HepG2 (cell line): Measurements from ENCODE around the gene NME4. TPM values are rescaled to one million over a fixed set of nuclear protein-coding genes. Genes with fewer than 3 reads are reported as not detected.
A peak's percentile ranks its signal among the peaks of the same experiment; 100 is the strongest.

ENCODE experiments used
- CTCF ChIP-seq: sonication (generic); formaldehyde crosslinking; IDR thresholded peaks from 2 replicates; pipeline ENCODE4 v1.5.0; 2020; ENCODE audit warnings: mild to moderate bottlenecking, missing genetic modification reagents, moderate library complexity
- DMAP1 ChIP-seq: IDR thresholded peaks from 2 replicates; pipeline ENCODE4 v1.6.1; 2016
- ETV5 ChIP-seq: IDR thresholded peaks from 2 replicates; pipeline ENCODE4 v1.6.1; 2018; ENCODE audit warnings: missing biosample characterization, missing genetic modification reagents, inconsistent platforms, borderline replicate concordance
- GPN1 ChIP-seq: sonication (generic); formaldehyde crosslinking; IDR thresholded peaks from 2 replicates; pipeline ENCODE4 v1.5.1; 2020; ENCODE audit warnings: missing genetic modification reagents, borderline replicate concordance
- GZF1 ChIP-seq: sonication (generic); formaldehyde crosslinking; IDR thresholded peaks from 2 replicates; pipeline ENCODE4 v1.5.1; 2020; ENCODE audit warnings: mild to moderate bottlenecking, missing genetic modification reagents
- HNRNPL ChIP-seq: fragments of 200-400 bp; formaldehyde crosslinking; IDR thresholded peaks from 2 replicates; pipeline ENCODE4 v1.6.1; 2017; ENCODE audit warnings: mild to moderate bottlenecking, low read depth, low read length
- MXD4 ChIP-seq: IDR thresholded peaks from 2 replicates; pipeline ENCODE4 v1.6.1; 2016; ENCODE audit warnings: mild to moderate bottlenecking, missing biosample characterization, missing genetic modification reagents
- NR1H2 ChIP-seq: sonication (generic); formaldehyde crosslinking; IDR thresholded peaks from 2 replicates; pipeline ENCODE4 v1.8.1; 2022; ENCODE audit warnings: low read depth, missing genetic modification reagents, borderline replicate concordance
- PHF8 ChIP-seq: sonication (generic); formaldehyde crosslinking; IDR thresholded peaks from 2 replicates; pipeline ENCODE4 v1.5.0; 2020; ENCODE audit warnings: missing genetic modification reagents
- PITX1 ChIP-seq: sonication (generic); formaldehyde crosslinking; IDR thresholded peaks from 2 replicates; pipeline ENCODE4 v1.5.1; 2020; ENCODE audit warnings: mild to moderate bottlenecking, missing genetic modification reagents
- RARG ChIP-seq: sonication (generic); formaldehyde crosslinking; IDR thresholded peaks from 2 replicates; pipeline ENCODE4 v1.4.0; 2020; ENCODE audit warnings: low read depth, mild to moderate bottlenecking, missing genetic modification reagents
- SIN3A ChIP-seq: IDR thresholded peaks from 2 replicates; pipeline ENCODE4 v1.6.1; 2011; ENCODE audit warnings: low read depth, mild to moderate bottlenecking, control low read depth, low read length, borderline replicate concordance
- TFE3 ChIP-seq: IDR thresholded peaks from 2 replicates; pipeline ENCODE4 v1.6.1; 2016
- THAP11 ChIP-seq: IDR thresholded peaks from 2 replicates; pipeline ENCODE4 v1.6.1; 2016; ENCODE audit warnings: missing biosample characterization, missing genetic modification reagents
- ZFP82 ChIP-seq: sonication (generic); formaldehyde crosslinking; IDR thresholded peaks from 2 replicates; pipeline ENCODE4 v1.5.1; 2020; ENCODE audit warnings: mild to moderate bottlenecking, missing genetic modification reagents, borderline replicate concordance
- ZNF616 ChIP-seq: sonication (generic); formaldehyde crosslinking; IDR thresholded peaks from 2 replicates; pipeline ENCODE4 v1.5.0; 2020; ENCODE audit warnings: low read depth, mild to moderate bottlenecking, missing genetic modification reagents
- ZNF772 ChIP-seq: sonication (generic); formaldehyde crosslinking; IDR thresholded peaks from 2 replicates; pipeline ENCODE4 v1.5.0; 2020; ENCODE audit warnings: mild to moderate bottlenecking, missing genetic modification reagents
- ZNF83 ChIP-seq: sonication (generic); formaldehyde crosslinking; IDR thresholded peaks from 2 replicates; pipeline ENCODE4 v1.4.0; 2020; ENCODE audit warnings: missing genetic modification reagents, mild to moderate bottlenecking, borderline replicate concordance
- polyA plus RNA-seq, 8 experiments: library from polyadenylated mRNA; depleted of rRNA in 3 of 8; stranded (reverse) in 7 of 8; unstranded in 1 of 8; fragments of >200 nt; fragmentation: Illumina TruSeq in 4 of 8; extraction: Trizol in 4 of 8; gene quantifications; 2 replicates each; pipeline versions ENCODE4 v1.2.1 to v1.2.3, GENCODE V29; 2011 to 2016; ENCODE audit warnings: low read depth in 4 of 8, missing spikeins in 1 of 8, mixed read lengths in 1 of 8; ENCODE audit not compliant: insufficient read depth in 1 of 8
- total RNA-seq, 5 experiments: library from RNA; depleted of rRNA; stranded (reverse); fragments of >200 nt; fragmentation: Illumina TruSeq; extraction: Trizol; gene quantifications; 2 replicates each; pipeline ENCODE4 v1.2.3, GENCODE V29; 2016; ENCODE audit warnings: low read depth in 1 of 5
- TF ChIP-seq, protein P1 (sequence below): sonication (generic); formaldehyde crosslinking; IDR thresholded peaks from 2 replicates; pipeline ENCODE4 v1.4.0; 2020; ENCODE audit warnings: missing genetic modification reagents, borderline replicate concordance
- TF ChIP-seq, protein P2 (sequence below): sonication (generic); formaldehyde crosslinking; IDR thresholded peaks from 2 replicates; pipeline ENCODE4 v1.4.0; 2020; ENCODE audit warnings: mild to moderate bottlenecking, missing genetic modification reagents

The NME4 gene
- total and polyA plus RNA-seq, 2 of the 13 experiments (the other 11 are each of a cell fraction or from before 2014, with no cell fraction given), result 121 to 263 TPM

DNA sequence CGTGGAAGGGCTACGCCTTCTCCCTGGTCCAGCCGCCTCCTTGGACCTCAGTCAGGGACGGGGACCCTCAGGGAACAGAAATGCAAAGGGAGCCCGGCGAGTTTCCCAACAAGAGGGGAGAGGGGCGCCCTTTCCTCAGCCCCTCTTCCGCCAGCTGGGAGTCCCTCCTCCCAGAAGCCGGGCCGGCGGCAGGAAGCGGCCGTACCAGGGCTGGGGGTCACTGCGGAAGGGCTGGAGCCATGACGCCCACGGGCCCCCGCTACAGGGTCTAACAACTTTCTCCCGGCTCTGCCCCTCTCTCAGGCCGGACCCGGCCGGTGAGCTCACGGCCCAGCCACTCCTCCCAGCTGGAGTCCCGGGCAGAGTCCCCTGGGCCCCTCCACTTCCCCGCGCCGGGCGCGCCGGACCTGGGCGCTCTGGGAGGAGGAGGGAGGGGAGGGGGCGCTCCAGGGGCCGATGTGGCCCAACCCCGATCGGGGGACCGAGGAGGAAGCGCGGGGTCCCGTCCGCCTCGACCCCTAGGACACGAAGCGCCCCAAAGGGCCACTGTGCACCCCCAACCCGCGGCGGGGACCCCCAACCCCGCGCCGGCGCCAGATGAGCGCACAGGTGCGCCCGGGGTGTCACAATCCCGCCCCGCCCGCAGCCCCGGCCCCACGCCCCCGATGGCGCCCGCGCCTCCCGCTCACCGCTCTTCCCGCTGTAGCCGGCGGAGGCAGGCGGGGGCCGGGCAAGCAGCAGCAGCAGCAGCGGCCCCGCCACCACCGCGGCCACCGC is 15.8 kb upstream of the NME4 start (continued):
- TF ChIP-seq CTCF, result peak; percentile 23
- 0 out of 2 replicates have a peak, but pooled peaks have one; percentile 38 for TF ChIP-seq GZF1 (CRISPR knock-in tag)
- peak; percentile 54; the same call in 1 of the 2 replicates for TF ChIP-seq PHF8 (CRISPR knock-in tag)
- TF ChIP-seq ZNF616 (CRISPR knock-in tag), result no peak
- peak; percentile 52; the same call in 1 of the 2 replicates for TF ChIP-seq PITX1 (CRISPR knock-in tag)
- TF ChIP-seq, protein P1, sequence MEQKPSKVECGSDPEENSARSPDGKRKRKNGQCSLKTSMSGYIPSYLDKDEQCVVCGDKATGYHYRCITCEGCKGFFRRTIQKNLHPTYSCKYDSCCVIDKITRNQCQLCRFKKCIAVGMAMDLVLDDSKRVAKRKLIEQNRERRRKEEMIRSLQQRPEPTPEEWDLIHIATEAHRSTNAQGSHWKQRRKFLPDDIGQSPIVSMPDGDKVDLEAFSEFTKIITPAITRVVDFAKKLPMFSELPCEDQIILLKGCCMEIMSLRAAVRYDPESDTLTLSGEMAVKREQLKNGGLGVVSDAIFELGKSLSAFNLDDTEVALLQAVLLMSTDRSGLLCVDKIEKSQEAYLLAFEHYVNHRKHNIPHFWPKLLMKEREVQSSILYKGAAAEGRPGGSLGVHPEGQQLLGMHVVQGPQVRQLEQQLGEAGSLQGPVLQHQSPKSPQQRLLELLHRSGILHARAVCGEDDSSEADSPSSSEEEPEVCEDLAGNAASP (CRISPR knock-in tag), result no peak
- TF ChIP-seq, protein P2, sequence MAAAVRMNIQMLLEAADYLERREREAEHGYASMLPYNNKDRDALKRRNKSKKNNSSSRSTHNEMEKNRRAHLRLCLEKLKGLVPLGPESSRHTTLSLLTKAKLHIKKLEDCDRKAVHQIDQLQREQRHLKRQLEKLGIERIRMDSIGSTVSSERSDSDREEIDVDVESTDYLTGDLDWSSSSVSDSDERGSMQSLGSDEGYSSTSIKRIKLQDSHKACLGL, result peak; percentile 63; the same call in 1 of the 2 replicates
- TF ChIP-seq ZNF83 (CRISPR knock-in tag), result no peak
- TF ChIP-seq NR1H2 (CRISPR knock-in tag), result no peak
- no peak for TF ChIP-seq GPN1 (CRISPR knock-in tag)
- 0 out of 2 replicates have a peak, but pooled peaks have one; percentile 14 for TF ChIP-seq TFE3 (CRISPR knock-in tag)
- 0 out of 2 replicates have a peak, but pooled peaks have one; percentile 34 for TF ChIP-seq HNRNPL
- TF ChIP-seq ETV5 (CRISPR knock-in tag), result peak; percentile 24; the same call in 1 of the 2 replicates
- TF ChIP-seq RARG, result no peak
- peak; percentile 24; the same call in 1 of the 2 replicates for TF ChIP-seq THAP11 (CRISPR knock-in tag)
- 0 out of 2 replicates have a peak, but pooled peaks have one; percentile 29 for TF ChIP-seq DMAP1 (CRISPR knock-in tag)
- TF ChIP-seq ZFP82 (CRISPR knock-in tag), result no peak; the same call in 1 of the 2 replicates
- peak; percentile 53; the same call in 1 of the 2 replicates for TF ChIP-seq MXD4 (CRISPR knock-in tag)
- peak; percentile 47; the same call in 1 of the 2 replicates for TF ChIP-seq ZNF772 (CRISPR knock-in tag)
- peak; percentile 23; the same call in 1 of the 2 replicates for TF ChIP-seq SIN3A
